Mesothelial cell of epicardium (in vitro differentiated cells): ENCODE data around the gene SCAPER. TPM values are rescaled to one million over a fixed set of nuclear protein-coding genes. Genes with fewer than 3 reads are reported as not detected.

Source experiments
- DNase-seq, 2 experiments: peaks; one replicate each; pipeline ENCODE4 v3.0.0; 2021; ENCODE audit warnings: low spot score in 2 of 2; ENCODE audit not compliant: unreplicated experiment in 2 of 2
- H3K27ac Mint-ChIP-seq: 2 replicates; pipeline ENCODE4 v1.8.0; 2021; ENCODE audit warnings: mixed read lengths
- H3K27me3 Mint-ChIP-seq: 2 replicates; pipeline ENCODE4 v1.8.0; 2021; ENCODE audit warnings: low read depth, mixed read lengths
- H3K36me3 Mint-ChIP-seq: 2 replicates; pipeline ENCODE4 v1.8.0; 2021; ENCODE audit warnings: mixed read lengths
- H3K4me1 Mint-ChIP-seq: 2 replicates; pipeline ENCODE4 v1.8.0; 2021; ENCODE audit warnings: mixed read lengths
- H3K4me3 Mint-ChIP-seq: 2 replicates; pipeline ENCODE4 v1.8.0; 2021; ENCODE audit warnings: mild to moderate bottlenecking, moderate library complexity, mixed read lengths
- H3K9me3 Mint-ChIP-seq: 2 replicates; pipeline ENCODE4 v1.8.0; 2021; ENCODE audit warnings: mixed read lengths
- total RNA-seq: library from RNA; stranded (reverse); gene quantifications from 3 replicates; pipeline ENCODE4 v1.2.1, GENCODE V29; 2021
- TF ChIP-seq, protein P1 (sequence below): fragments of 200-600 bp; sonication (generic); IDR thresholded peaks from one replicate; pipeline ENCODE4 v1.5.0; 2021; ENCODE audit warnings: antibody characterized with exemption; ENCODE audit not compliant: unreplicated experiment

Gene SCAPER
- total RNA-seq, 1 donor from 2014 or later = 35.9 TPM

DNA sequence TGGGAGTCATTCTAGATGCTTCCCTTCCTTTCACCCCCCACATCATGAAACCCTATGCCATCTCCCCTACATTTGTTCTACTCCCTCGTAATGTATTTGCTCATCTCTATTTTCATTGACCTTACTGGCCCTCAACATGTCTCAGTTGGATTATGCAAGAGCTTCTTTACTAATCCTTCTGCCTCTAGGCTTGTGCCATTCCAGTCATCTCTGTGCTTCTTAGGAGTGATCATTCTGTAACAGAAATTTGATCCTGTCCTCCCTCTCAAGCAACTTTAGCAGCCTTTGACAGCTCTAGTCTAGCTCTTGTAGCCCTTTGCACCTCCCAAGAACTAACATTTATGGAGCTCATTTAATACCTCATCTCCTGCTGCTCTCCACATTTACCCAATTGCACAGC, 503.9 kb downstream of the SCAPER start:
- H3K36me3 Mint-ChIP-seq = peaks cover 17% of the 10 kb centered on the region
- peaks cover 14% of the 10 kb centered on the region for H3K9me3 Mint-ChIP-seq
- DNase-seq = no peak
- no peaks in the 10 kb centered on the region for H3K27me3 Mint-ChIP-seq
- H3K4me3 Mint-ChIP-seq = no peak overlapping the region
- TF ChIP-seq, protein P1, sequence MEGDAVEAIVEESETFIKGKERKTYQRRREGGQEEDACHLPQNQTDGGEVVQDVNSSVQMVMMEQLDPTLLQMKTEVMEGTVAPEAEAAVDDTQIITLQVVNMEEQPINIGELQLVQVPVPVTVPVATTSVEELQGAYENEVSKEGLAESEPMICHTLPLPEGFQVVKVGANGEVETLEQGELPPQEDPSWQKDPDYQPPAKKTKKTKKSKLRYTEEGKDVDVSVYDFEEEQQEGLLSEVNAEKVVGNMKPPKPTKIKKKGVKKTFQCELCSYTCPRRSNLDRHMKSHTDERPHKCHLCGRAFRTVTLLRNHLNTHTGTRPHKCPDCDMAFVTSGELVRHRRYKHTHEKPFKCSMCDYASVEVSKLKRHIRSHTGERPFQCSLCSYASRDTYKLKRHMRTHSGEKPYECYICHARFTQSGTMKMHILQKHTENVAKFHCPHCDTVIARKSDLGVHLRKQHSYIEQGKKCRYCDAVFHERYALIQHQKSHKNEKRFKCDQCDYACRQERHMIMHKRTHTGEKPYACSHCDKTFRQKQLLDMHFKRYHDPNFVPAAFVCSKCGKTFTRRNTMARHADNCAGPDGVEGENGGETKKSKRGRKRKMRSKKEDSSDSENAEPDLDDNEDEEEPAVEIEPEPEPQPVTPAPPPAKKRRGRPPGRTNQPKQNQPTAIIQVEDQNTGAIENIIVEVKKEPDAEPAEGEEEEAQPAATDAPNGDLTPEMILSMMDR = no peak
- H3K4me1 Mint-ChIP-seq = no peaks in the 10 kb centered on the region
- no peak overlapping the region for H3K27ac Mint-ChIP-seq

GRCh38 chr15:76398317-76399104, 506.6 kb downstream of the SCAPER start:
- no peak for DNase-seq
- Mint-ChIP-seq H3K27ac (no peak overlapping the region), H3K36me3 (peaks cover 10% of the 10 kb centered on the region), H3K9me3 (peaks cover 27% of the 10 kb centered on the region), H3K4me1 (no peaks in the 10 kb centered on the region), H3K4me3 (no peak overlapping the region), H3K27me3 (no peaks in the 10 kb centered on the region)
- TF ChIP-seq, protein P1 = no peak

DNA sequence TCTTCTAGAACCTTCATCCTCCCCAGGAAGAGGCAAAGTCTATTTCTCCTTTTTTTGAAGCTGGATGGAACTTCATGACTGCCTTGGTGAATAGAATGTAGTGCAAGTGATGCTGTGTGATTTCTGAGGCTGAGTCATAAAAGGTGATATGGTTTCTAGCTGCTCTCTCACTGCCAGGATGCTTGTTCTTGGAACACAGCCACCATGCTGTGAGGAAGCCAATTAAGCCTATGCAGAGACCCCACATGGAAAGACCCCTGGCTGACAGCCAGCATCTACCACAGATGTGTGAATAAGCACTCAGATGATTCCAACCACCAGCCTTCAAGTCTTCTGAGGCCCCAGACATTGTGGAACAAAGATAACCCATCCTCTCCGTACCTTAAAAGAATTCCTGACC, 511.5 kb downstream of the SCAPER start:
- Mint-ChIP-seq H3K4me3 (no peak overlapping the region), H3K27me3 (no peaks in the 10 kb centered on the region), H3K27ac (no peak overlapping the region), H3K4me1 (no peaks in the 10 kb centered on the region), H3K9me3 (peaks cover 31% of the 10 kb centered on the region), H3K36me3 (peaks cover 7% of the 10 kb centered on the region)
- TF ChIP-seq, protein P1 = no peak
- no peak for DNase-seq

- peaks cover 2% of the 10 kb centered on the region for H3K36me3 Mint-ChIP-seq
- no peaks in the 10 kb centered on the region for H3K27me3 Mint-ChIP-seq
- DNase-seq = no peak
These were observed 513.3 kb downstream of the SCAPER start for GRCh38 chr15:76391847-76392246.

GRCh38 chr15:76391309-76391708, 513.8 kb downstream of the SCAPER start:
- no peak overlapping the region for H3K4me3 Mint-ChIP-seq
- peaks cover 17% of the 10 kb centered on the region for H3K9me3 Mint-ChIP-seq
- no peaks in the 10 kb centered on the region for H3K27me3 Mint-ChIP-seq
- DNase-seq = no peak
- H3K36me3 Mint-ChIP-seq = peaks cover 2% of the 10 kb centered on the region
- no peaks in the 10 kb centered on the region for H3K4me1 Mint-ChIP-seq
- TF ChIP-seq, protein P1 = no peak
- H3K27ac Mint-ChIP-seq = no peak overlapping the region

More at GRCh38 chr15:76391847-76392246, 513.3 kb downstream of the SCAPER start:
- TF ChIP-seq, protein P1 = no peak
- H3K27ac Mint-ChIP-seq = no peak overlapping the region
- H3K4me3 Mint-ChIP-seq = no peak overlapping the region
- H3K9me3 Mint-ChIP-seq = peaks cover 21% of the 10 kb centered on the region
- H3K4me1 Mint-ChIP-seq = no peaks in the 10 kb centered on the region
